Measurements from ENCODE around the gene SLC50A1.

The SLC50A1 gene, protein sequence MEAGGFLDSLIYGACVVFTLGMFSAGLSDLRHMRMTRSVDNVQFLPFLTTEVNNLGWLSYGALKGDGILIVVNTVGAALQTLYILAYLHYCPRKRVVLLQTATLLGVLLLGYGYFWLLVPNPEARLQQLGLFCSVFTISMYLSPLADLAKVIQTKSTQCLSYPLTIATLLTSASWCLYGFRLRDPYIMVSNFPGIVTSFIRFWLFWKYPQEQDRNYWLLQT

DNA sequence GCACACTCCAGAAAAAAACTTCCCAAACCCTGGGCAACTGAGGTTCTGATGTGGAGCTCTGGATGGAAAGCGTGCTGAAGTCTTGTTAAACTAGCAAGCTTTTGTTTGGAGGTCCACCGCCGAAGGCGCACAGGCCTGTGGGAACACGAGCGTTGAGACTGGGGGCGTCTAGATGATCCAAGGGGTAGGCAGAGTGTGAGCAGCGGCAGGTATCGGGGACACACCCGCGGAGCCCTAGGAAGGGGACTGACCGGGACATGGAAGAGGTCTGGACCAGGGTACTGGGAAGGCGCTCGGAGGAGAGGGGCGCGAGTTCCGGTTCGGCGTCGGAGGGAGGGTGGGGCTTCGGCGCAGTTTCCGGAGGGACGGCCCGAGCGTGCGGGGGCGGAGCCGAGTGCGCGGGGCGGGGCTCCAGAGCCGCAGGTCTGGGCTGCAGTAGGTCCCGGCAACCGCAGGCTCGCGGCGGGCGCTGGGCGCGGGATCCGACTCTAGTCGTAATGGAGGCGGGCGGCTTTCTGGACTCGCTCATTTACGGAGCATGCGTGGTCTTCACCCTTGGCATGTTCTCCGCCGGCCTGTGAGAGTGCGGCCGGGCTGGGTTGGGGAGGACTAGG is at the start of gene SLC50A1:
Gene SLC50A1, plus strand, starts transcription at position 438 of the 614 bp plus-strand sequence. Its CDS starts 60 bp downstream, at position 498.
- DNase-seq (ENCODE audit: low read depth), result peak; percentile 87

DNA sequence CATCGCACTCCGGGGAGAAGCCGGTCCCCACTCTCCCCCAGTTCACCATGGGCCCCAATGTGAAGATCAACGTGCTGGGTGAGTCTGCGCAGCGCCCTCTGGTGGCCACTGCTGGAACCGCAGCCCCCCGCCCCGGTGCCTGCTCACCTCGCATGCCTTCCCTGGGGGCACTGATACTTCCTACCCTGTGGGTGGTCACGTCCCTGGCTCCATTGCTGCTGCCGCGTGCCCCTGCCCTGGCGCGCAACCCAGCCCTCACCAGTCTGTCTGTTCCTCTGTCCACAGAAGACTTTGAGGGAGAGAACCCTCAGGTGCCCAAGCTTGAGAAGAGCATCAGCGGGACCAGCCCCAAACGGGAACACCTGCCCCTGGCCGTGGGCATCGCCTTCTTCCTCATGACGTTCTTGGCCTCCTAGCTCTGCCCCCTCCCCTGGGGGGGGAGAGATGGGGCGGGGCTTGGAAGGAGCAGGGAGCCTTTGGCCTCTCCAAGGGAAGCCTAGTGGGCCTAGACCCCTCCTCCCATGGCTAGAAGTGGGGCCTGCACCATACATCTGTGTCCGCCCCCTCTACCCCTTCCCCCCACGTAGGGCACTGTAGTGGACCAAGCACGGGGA is 49.4 kb upstream of the SLC50A1 start:
- DNase-seq (ENCODE audit: low read depth), result peak; percentile 68

DNA sequence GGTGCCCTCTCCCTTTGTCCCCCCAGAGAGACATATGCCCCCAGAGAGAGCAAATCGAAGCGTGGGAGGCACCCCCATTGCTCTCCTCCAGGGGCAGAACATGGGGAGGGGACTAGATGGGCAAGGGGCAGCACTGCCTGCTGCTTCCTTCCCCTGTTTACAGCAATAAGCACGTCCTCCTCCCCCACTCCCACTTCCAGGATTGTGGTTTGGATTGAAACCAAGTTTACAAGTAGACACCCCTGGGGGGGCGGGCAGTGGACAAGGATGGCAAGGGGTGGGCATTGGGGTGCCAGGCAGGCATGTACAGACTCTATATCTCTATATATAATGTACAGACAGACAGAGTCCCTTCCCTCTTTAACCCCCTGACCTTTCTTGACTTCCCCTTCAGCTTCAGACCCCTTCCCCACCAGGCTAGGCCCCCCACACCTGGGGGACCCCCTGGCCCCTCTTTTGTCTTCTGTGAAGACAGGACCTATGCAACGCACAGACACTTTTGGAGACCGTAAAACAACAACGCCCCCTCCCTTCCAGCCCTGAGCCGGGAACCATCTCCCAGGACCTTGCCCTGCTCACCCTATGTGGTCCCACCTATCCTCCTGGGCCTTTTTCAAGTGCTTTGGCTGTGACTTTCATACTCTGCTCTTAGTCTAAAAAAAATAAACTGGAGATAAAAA is 48.7 kb upstream of the SLC50A1 start:
- no peak for DNase-seq (ENCODE audit: low read depth)

DNA sequence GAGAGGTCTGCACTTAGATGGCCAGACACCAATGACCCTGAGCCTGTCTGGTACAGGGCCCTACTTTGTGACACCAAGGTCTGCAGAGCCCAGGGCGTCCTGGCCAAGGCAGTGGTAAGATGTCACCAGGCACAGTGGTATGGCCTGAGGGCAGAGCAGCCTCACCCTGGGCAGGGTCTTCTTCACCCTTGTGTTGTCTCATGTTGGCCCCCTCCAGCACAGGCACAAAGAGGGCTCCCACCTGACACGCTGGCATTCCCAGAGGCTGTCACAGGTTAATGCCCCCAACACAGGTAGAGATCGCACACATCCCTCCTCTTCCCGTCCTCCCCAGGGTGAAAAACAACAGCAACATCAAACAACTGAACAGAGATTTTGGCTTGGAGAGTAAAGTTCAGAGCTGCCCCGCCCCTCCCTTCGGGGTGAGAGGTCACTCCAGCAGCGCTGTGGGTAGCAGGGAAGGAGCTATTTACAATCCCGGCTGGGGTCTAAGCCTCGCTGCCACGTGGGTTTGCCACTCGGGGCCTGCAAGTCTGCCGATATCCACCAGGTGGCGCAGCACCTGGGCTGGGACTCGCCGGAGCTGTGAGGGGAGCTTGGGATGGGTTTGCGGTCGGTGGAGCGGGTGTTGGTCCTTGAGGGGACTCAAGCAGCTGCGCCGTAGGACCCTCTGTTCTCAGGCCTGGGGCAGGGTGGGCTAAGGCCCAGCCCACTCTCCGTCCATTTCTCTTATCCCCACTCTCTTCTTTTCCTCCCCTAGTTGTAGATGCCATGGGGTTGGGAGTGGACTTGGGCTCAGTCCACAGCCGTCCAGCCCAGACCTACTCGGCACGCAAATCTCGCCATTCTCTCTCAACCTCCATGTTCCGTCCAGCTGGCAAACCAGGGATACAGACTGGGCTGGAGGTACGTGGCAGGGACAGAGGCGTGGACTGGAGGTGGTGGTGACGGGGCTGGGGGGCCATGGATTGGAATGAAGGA is 44.3 kb upstream of the SLC50A1 start:
- DNase-seq (ENCODE audit: low read depth), result peak; percentile 69

DNA sequence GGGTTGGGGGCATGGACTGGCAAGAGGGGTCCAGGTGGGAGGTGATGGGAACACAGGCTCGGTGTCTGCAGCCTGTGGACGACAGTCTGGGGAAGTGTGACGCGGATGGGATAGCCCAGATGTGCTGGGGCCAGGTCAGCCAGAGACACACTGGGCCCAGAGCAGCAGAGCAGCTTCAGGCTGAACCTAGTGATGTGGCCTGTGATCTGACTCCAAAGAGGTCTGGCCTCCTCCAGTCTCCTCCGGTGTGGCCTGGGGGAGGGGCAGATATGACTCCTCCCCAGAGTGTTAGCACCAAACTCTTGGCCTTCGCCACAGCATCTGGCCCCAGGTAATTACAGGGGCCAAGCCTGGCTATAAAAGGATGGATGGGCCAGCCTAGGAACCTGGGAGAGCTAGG is 43.5 kb upstream of the SLC50A1 start:
- DNase-seq (ENCODE audit: low read depth), result no peak

DNA sequence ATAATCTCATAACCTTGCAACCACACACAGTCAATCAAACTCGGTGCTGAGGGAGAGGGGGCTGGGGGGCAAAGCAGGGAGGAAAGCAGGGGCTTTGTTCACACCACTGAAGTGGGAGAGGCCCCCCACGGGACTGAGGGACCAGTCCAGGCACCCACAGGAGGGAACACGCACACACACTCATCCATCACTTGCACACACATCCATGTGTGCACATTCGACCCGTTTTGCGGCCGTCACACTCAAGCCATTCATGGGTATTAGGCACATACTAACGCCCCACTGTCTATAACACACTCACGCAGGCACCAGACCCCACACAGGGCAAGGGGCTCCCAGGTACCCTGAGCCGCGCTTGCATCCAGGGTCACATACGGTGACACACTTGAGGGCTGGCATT is 43.0 kb upstream of the SLC50A1 start:
- DNase-seq (ENCODE audit: low read depth), result no peak

DNA sequence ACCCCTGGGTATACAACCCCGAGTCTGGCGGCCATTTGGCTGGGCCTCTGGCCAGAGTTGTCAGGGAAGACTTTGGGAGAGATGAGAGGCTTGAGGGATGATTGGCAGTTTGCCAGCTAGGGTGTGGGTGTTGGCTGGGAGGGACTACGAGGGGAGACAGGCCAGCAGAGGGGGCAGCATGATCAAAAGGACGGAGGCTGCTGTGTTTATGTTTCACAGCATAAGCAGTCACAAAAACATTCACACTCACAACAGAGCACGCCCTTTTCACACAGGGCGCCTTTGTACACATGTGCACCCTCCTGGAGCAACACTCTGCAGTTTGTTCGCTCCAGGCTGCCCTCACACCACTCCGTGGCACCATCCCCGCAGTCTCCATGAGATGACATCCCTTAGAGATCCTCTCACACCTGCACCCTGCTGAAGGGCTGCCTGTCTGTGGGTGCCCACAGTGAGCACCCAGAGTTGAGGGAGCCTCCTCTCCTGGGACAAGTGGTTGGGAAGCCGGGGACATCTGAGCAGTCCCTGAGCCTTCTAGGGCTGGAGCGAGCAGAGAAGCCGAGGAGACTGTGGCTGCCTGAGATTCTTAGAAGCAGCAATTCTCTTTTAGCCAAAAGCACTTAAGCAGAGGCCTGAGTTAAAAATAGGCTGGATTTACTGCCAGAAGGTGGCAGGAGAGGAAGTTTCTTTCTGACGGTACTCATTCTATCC is 41.6 kb upstream of the SLC50A1 start:
- DNase-seq (ENCODE audit: low read depth), result no peak

DNA sequence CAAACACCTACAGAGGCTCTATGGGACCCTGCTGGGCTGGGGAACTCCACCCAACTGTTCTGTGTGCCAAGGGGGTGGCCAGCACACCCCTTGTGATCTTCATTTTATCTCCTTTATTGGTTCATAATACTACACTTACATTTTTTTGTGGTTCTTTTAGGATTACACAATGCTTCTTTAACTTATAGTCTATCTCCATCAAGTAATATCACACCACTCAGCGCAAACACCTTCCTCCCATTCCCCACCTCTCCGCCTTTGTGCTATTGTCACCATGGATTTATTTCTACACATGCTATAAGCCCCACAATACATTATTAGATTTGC is 41.1 kb upstream of the SLC50A1 start:
- no peak for DNase-seq (ENCODE audit: low read depth)

DNA sequence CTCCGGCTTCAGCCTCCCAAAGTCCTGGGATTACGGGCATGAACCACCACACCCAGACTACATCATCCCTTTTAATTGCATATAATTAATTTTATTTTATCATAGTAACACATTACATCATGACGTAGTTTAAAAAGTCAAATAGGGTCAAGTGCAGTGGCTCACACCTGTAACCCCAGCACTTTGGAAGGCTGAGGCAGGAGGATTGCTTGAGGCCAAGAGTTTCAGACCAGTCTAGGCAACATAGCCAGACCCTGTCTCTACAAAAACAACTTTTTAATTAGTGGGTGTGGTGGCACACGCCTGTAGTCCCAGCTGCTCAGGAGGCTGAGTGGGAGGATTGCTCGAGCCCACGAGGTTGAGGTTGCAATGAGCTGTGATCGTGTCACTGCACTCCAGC is 36.3 kb upstream of the SLC50A1 start:
- no peak for DNase-seq (ENCODE audit: low read depth)

DNA sequence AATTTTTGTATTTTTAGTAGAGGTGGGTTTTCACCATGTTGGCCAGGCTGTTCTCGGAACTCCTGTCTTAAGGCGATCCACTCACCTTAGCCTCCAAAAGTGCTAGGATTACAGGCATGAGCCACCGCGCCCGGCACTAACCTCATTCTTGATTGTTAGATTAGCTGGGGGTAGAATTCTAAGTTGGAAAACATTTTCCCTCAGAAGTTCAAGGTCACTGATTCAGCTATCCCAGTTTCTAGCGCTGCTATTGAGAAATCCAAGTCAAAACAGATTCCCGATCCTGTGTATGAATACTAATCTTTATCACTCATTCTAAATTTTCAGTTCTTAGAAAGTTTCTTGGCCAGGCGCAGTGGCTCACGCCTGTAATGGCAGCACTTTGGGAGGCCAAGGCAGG is 32.3 kb upstream of the SLC50A1 start:
- no peak for DNase-seq (ENCODE audit: low read depth)

DNA sequence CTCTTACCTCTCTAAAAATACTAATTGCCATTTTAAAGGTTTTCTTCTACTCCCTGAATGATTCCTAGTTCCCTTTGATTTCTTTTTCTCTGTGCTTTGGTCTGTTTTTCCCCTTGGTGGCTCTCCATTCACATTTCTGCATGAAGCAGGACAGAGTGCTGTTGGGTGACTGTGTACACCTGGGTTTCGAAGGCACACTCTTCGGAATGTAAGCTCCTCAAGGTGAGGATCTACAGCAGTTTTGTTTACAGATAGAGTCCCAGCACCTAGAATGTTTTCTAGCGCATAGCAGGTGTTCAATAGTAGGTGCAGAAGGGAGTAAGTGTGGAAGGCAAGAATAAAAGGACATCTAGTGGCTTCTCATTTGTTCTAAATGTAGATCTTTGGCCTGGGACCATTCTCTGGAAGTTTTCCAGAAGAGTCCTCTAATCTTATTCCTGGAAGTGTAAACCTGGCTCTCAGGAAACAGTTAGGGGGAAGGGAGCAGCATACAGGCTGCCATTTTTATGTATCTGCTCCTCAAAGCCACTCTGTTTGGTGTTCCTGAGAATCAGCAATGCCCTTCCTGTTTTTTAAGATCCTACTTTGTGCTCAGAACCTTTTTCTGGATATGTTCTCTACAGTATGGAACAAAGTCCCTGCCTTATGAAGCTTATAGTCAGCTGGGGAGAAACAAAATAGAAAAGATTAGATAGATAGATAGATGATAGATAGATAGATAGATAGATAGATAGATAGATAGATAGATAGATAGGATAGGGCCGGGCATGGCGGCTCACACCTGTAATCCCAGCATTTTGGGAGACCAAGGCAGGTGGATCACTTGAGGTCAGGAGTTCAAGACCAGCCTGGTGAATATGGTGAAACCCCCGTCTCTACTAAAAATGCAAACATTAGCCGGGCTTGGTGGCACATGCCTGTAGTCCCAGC is 30.8 kb upstream of the SLC50A1 start:
- DNase-seq (ENCODE audit: low read depth), result no peak

DNA sequence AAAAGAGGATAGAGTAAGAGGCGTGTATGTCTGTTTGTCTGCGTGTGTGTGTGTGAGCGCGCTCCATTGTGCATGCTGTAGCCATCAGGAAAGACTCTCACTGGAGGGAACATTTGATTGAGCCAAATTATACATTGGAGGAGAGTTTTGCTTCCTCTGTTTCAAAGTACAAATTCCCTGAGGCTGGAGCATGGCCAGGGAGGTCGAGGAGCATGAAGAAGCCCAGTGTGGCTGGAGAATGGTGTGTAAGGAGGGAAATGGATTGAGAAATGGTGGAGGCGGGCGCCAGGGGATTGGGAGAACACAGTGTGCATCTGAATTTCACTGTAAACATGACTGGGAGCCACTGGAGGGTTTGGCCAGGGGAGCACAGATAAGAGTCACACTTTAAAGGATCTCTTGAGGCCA is 30.0 kb upstream of the SLC50A1 start:
- no peak for DNase-seq (ENCODE audit: low read depth)

DNA sequence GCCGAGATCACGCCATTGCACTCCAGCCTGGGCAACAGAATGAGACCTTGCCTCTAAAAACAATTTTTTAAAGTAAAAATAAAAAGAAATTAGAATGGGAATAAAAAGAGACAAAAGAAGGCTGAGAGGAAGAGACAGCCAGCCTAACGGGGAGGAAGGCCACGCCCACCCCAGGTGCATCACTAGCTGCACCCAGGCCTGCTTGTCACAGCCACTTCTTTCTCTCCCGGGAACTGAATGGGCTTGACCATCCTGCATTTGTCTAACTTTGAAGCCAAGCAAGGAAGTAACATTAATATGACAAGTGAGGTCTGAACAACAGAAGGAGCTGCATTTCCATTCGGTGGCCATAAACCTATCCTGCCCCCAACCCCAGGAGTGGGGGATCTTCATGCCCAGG is 28.8 kb upstream of the SLC50A1 start:
- DNase-seq (ENCODE audit: low read depth), result no peak

DNA sequence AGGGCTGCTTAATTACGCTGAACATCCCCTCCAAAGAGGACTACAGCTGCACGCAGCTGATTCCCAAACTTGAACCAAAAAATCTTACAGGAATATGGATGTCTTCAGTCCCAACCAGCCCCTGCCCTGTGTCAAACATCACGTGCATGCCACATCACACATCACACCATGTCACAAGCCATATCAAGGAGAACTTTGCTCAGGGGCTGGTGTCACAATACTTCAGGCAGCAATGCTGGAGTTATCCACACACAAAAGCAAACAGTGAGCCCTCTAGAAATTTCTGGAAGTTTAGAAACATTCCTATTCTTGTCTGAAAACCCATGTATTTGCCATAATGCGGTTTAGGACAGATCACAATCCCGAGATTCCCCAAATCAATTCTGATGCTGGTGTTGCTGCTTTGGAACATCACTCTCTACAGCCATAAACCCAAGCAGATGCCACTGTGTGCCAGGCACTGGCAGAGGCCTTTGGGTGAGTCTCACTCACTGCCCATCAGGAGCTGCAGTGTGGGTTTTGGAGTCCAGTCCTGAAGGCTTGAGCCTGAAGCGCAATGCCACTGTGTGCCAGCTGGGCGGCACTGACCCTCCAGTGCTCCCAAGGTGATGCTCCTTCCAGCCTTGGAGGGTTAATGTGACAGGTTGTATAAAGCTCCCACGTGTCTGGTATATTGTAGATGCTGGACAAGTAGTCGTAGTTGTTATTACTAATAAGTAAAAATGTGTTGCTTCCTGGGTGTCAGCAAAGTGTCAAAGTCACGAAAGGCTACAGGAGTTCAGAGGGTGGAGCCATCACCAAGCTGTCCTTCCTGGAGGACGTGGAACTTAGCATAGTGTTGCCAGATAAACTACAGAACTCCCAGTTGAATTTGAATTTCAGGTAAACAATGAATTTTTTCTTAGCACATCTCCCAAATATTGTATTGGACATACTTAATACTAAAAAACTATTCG is 28.1 kb upstream of the SLC50A1 start:
- no peak for DNase-seq (ENCODE audit: low read depth)

DNA sequence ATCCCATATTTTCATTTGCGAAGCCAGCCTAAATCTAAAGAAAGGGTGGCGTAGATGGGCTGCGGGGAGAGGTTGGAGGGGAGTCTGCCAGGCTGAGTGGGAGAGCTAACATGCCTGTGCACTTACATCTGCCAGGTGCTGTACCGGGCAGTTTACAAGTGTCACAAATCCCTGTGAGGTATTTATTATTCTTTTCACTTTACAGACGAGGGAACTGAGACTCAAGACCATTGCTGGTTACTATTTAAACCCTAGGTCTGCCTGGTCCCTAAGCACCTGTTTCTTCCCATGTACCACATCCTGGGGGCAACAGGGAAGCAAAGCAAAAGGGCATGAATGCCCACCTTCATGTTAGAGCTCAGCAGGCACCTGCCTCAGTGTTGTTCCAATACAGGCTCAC is 27.4 kb upstream of the SLC50A1 start:
- no peak for DNase-seq (ENCODE audit: low read depth)

DNA sequence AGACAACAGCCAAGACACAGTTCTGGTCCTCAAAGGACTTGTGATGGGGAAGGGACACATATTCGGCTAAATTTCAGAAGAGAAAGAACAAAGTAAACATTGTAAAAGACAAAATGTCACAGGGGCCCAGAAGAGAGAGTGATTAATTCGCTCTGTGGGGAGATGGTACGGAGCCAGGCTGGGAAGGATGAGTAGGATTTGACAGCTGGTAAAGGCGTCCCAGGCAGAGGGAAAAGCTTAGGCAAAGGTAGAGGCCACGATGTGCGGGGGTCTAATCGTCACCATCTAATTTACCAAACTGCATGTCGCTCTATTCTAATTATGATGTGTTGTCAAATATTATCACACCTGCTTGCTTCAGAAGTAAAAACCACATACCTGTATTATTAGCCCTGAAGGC is 25.3 kb upstream of the SLC50A1 start:
- no peak for DNase-seq (ENCODE audit: low read depth)

DNA sequence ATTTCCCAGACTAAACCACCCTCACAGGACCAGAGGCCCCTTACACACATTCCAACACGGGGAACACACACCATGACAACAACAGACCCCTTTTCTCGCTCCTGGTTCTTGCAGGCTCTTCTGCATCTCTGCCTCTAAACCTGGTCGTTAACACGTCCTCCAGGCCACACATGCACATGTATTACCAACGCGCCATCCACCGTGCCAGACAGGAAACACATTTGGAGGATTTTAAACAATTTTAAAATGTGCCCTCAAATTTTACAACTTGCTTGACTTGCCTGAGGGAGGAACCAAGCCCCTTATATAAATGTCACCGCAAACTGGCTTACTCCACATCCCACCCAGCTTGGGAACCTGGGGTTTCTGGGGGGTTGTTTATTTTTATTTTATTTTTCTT is 24.8 kb upstream of the SLC50A1 start:
- DNase-seq (ENCODE audit: low read depth), result no peak

DNA sequence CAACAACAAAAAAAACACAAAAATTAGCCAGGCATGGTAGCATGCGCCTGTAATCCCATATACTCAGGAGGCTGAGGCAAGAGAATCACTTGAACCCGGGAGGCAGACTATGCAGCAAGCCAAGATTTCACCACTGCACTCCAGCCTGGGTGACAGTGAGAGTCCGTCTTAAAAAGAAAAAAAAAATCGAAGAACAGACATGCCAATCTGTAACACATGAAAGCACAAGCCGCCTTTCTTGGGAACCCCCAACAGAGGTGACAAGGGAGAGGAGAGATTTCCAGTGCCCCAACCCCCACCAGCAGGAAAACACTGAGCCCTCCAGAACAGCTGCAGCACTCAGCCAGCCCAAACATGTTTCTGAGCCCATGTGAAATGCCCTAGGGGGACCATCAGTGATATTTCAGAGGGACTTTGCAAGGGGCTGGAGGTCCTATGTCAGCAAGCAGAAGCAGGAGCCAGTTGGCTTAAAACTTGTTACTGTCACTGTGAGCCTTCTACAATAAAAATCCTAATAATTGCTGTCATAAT is 22.1 kb upstream of the SLC50A1 start:
- no peak for DNase-seq (ENCODE audit: low read depth)

Measured in activated T-helper 1 cell treated with Interleukin-2 at 50 U/mL for 16 hours (primary cell).